ENCODE measurements around the gene TAF3. TPM values are rescaled to one million over a fixed set of nuclear protein-coding genes. Genes with fewer than 3 reads are reported as not detected.

TAF3 gene
- total RNA-seq, 1 donor from 2014 or later: 8.5 TPM

DNA sequence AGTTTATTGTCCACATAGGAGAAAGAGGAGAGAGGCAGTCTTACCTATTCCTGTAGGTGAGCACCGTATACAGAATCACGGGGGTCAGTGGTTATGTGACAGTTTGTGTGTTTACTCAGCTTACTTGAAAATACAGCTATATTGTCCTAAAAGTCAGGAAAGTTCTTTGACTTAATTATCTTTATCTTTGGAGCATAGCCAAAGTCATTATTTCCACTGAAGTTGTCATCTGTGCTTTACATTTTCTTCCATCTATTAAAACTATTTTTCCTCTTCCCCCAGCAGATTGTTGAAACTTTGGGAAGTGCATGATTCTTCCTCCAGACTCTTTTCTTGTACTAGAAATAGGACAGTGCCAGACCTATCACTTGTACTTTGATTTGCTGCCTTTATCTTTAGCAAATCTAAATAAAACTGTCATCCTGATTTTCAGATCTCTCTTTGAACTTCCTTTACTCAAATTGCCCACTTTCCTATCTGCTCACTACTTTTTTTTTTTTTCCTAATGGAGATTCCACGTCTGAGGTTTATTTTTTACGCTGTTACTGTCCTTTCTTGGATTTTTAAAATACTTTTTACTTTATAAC, 58.3 kb downstream of the TAF3 start:
- Mint-ChIP-seq H3K4me3 (no peak overlapping the region), H3K27ac (no peak overlapping the region), H3K36me3 (no peaks in the 10 kb centered on the region), H3K27me3 (ENCODE audit: low read depth) (peaks cover 1% of the 10 kb centered on the region), H3K9me3 (no peaks in the 10 kb centered on the region), H3K4me1 (peaks cover 38% of the 10 kb centered on the region)
- no peak for TF ChIP-seq CTCF (IDR thresholded peaks at IDR 0.05; ENCODE audit: unreplicated experiment)
- DNase-seq (ENCODE audit: low spot score in 2 of 2, unreplicated experiment in 2 of 2): no peak

DNA sequence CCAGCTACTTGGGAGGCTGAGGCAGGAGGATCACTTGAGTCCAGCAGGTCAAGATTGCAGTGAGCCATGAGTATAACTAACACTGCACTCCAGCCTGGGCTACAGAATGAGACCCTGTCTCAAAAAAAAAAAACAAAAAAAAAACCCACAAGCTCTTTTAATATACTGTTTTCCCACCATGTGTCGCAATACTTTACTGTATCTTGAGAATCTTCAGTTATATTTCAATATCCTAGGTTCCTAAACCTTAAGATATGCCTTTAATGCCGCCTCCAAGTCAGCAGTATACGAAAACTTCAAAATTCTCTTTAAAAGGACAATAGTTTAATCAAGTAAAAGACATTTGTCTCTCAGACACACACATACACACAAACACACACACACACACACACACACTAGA, 62.8 kb downstream of the TAF3 start:
- Mint-ChIP-seq H3K36me3 (no peaks in the 10 kb centered on the region), H3K4me3 (no peak overlapping the region), H3K27ac (no peak overlapping the region), H3K9me3 (no peaks in the 10 kb centered on the region), H3K27me3 (ENCODE audit: low read depth) (peaks cover 2% of the 10 kb centered on the region), H3K4me1 (peaks cover 9% of the 10 kb centered on the region)
- TF ChIP-seq CTCF (IDR thresholded peaks at IDR 0.05; ENCODE audit: unreplicated experiment): no peak
- no peak for DNase-seq (ENCODE audit: low spot score in 2 of 2, unreplicated experiment in 2 of 2)

- Mint-ChIP-seq H3K27me3 (ENCODE audit: low read depth) (peaks cover 2% of the 10 kb centered on the region), H3K27ac (no peak overlapping the region), H3K9me3 (no peaks in the 10 kb centered on the region), H3K4me3 (no peak overlapping the region), H3K36me3 (no peaks in the 10 kb centered on the region), H3K4me1 (peaks cover 11% of the 10 kb centered on the region)
- TF ChIP-seq CTCF (IDR thresholded peaks at IDR 0.05; ENCODE audit: unreplicated experiment): no peak
- no peak for DNase-seq (ENCODE audit: low spot score in 2 of 2, unreplicated experiment in 2 of 2)
Observed at GRCh38 chr10:7886056-7886455, 67.8 kb downstream of the TAF3 start.

- Mint-ChIP-seq H3K27ac (no peak overlapping the region), H3K36me3 (no peaks in the 10 kb centered on the region), H3K27me3 (ENCODE audit: low read depth) (no peaks in the 10 kb centered on the region), H3K4me3 (no peak overlapping the region), H3K4me1 (peaks cover 15% of the 10 kb centered on the region), H3K9me3 (no peaks in the 10 kb centered on the region)
- DNase-seq (ENCODE audit: low spot score in 2 of 2, unreplicated experiment in 2 of 2): no peak
- TF ChIP-seq CTCF (IDR thresholded peaks at IDR 0.05; ENCODE audit: unreplicated experiment): no peak
Observed at GRCh38 chr10:7887174-7887816, 69.0 kb downstream of the TAF3 start.

DNA sequence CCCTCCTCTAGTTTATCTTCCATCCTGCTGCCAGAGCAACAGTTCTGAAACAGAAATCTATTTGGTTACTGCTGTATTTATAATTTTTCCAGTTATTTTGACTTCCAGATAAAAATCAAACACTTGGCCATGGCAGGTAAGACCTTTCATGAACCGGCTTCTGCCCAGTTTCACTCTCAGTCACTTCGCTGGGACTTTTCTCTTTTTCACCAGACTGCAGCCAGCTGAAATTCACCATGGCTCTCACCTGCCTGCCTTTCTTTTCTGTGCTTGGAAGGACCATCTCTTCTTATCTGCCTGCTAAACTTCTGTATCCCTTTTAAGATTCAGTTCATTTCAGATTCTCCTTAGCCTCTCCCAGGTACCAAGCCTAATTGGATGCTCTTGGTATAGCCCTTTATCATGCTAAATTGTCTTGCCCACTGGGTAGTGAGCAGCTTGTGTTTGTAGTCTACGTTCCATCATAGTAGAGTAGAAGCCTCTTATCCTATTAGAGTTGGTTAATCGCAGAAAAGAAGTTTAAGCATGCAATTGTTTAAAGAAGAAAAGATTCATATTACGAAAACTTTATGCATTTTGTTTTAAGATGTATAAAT, 71.7 kb downstream of the TAF3 start:
- no peak for TF ChIP-seq CTCF (IDR thresholded peaks at IDR 0.05; ENCODE audit: unreplicated experiment)
- no peak overlapping the region for H3K27ac Mint-ChIP-seq
- H3K27me3 Mint-ChIP-seq (ENCODE audit: low read depth): no peaks in the 10 kb centered on the region
- H3K4me3 Mint-ChIP-seq: no peak overlapping the region
- H3K4me1 Mint-ChIP-seq: peaks cover 23% of the 10 kb centered on the region
- DNase-seq (ENCODE audit: low spot score in 2 of 2, unreplicated experiment in 2 of 2): no peak
- H3K36me3 Mint-ChIP-seq: no peaks in the 10 kb centered on the region
- no peaks in the 10 kb centered on the region for H3K9me3 Mint-ChIP-seq

Measured in mesothelial cell of epicardium (in vitro differentiated cells).